Left hindlimb (tissue), 1 donor: Measurements from ENCODE around the gene C1QTNF3.
"Not testable (repeated sequence)": the region's sequence is repeated elsewhere in the genome, so short reads cannot be mapped to it uniquely, and the experiment has no call there.

ENCODE experiments used
- DNase-seq: peaks from one replicate; pipeline ENCODE4 v3.0.0-alpha.2; 2018

Gene C1QTNF3

GRCh38 chr5:34017254-34017653, 25.8 kb downstream of the C1QTNF3 start:
- DNase-seq = no peak

- no peak for DNase-seq
These were observed 26.3 kb downstream of the C1QTNF3 start for GRCh38 chr5:34016750-34017149.

GRCh38 chr5:34016222-34016621, 26.8 kb downstream of the C1QTNF3 start:
- no peak for DNase-seq

DNA sequence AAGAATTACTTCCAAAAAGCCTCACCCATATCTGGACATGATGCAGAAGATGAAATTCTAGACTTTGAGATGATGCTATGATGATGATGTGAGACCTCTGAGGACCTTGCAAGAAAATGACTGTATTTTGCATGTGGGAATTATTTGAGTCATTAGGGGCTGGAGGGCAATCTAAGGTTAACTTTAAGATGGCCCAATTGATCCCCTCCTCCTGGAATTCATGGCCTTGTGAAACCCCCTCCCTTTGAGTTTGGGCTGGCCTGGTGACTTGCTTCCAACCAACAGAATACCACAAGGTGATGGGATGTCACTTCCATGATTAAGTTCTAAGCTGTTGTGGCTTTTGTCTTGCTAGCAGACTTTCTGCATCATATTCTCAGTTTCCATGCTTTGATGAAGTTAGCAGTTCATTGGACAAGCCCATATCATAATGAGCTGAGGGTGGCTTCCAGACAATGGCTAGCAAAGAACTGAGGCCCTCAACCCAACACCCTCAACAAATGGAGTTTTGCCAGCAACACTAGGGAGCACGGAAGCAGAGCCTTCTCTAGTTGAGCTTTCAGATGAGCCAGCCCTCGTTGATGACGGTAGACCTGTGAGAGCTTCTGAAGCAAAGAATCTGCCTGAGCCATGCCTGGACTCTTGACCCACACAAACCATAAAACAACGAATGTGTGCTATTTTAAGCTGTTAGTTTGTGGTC, 27.7 kb downstream of the C1QTNF3 start:
- no peak for DNase-seq

- no peak for DNase-seq
These were observed 28.4 kb downstream of the C1QTNF3 start for GRCh38 chr5:34014626-34015025.

DNA sequence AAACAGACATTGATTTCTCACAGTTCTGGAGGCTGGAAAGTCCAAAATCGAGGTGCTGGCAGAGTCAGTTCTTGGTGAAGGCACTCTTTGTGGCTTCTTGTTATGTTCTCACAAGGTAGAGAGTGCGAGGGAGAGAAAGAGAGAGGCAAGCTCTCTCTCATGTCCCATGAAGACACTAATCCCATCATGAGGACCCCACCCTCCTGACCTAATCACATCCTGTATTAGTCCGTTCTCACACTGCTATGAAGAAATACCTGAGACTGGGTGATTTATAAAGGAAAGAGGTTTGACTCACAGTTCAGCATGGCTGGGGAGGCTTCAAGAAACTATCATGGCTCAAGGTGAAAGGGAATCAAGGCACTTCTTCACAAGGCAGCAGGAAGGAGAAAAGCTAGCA, 29.5 kb downstream of the C1QTNF3 start:
- no peak for DNase-seq

- peak; percentile 51 for DNase-seq
These were observed 30.2 kb downstream of the C1QTNF3 start for GRCh38 chr5:34012791-34013190.

GRCh38 chr5:34011536-34011935, 31.5 kb downstream of the C1QTNF3 start:
- no peak for DNase-seq

- DNase-seq = not testable (repeated sequence)
These were observed 32.9 kb downstream of the C1QTNF3 start for GRCh38 chr5:34010146-34010545.

DNA sequence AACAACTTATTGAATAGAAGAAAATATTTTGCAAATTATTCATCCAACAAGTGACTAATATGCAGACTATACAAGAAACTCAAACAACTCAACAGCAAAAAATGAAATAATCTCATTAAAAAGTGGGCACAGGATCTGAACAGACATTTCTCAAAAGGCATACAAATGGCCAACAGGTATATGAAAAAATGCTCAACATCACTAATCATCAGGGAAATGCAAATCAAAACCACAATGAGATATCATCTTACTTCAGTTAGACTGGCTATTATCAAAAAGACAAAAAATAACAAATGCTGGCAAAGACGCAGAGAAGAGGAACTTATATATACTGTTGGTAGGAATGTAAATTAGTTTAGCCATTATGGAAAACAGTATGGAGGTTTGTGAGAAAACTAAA, 33.4 kb downstream of the C1QTNF3 start:
- no peak for DNase-seq

DNA sequence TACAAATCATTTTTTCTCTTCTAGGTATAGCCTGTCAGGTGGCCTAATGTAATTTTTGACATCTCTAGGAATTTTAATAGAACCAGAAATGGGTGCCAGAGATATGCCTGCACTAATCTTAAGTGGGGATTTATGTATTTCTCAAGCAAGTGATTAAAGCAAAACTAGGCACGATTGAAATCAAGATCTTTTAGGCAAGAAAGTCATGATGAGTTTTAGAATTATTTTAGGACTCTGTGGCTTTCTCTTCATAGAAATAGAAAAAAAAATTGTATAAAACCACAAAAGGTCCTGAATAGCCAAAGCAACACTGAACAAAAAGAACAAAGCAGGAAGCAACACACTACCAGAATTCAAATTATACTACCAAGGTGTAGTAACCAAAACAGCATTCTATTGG, 34.2 kb downstream of the C1QTNF3 start:
- no peak for DNase-seq

- DNase-seq = peak; percentile 98
These were observed 35.1 kb downstream of the C1QTNF3 start, which contains the start of gene AMACR for GRCh38 chr5:34007621-34008600. AMACR (minus strand) TSS chr5:34008050; CDS start chr5:34008019, 31 bp downstream.

GRCh38 chr5:34007201-34007620, 35.8 kb downstream of the C1QTNF3 start:
- no peak for DNase-seq

DNA sequence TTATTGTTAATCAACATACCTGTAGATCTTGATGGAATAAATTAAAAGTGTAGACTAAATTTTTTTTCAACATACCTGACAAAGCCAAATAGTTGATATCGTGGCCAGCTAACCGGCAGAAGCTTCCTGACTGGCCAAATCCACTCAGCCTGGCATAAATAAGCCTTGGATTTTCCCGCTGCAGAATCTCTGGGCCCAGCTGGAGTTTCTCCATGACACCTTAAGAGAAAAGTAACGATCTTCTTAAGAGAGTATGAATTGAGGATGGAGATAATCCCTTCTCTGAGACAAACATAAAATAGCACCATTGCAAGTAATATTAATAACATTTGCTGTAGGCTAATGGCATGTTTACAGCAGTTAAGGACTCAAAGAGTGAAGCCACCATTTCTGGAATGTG, 37.3 kb downstream of the C1QTNF3 start:
- DNase-seq = no peak

GRCh38 chr5:34005211-34005610, 37.8 kb downstream of the C1QTNF3 start:
- DNase-seq = no peak

- no peak for DNase-seq
These were observed 39.1 kb downstream of the C1QTNF3 start for GRCh38 chr5:34003941-34004340.

GRCh38 chr5:34002629-34003328, 40.2 kb downstream of the C1QTNF3 start:
- no peak for DNase-seq

GRCh38 chr5:34001241-34001841, 41.7 kb downstream of the C1QTNF3 start:
- no peak for DNase-seq

GRCh38 chr5:33999978-34000377, 43.0 kb downstream of the C1QTNF3 start:
- no peak for DNase-seq

DNA sequence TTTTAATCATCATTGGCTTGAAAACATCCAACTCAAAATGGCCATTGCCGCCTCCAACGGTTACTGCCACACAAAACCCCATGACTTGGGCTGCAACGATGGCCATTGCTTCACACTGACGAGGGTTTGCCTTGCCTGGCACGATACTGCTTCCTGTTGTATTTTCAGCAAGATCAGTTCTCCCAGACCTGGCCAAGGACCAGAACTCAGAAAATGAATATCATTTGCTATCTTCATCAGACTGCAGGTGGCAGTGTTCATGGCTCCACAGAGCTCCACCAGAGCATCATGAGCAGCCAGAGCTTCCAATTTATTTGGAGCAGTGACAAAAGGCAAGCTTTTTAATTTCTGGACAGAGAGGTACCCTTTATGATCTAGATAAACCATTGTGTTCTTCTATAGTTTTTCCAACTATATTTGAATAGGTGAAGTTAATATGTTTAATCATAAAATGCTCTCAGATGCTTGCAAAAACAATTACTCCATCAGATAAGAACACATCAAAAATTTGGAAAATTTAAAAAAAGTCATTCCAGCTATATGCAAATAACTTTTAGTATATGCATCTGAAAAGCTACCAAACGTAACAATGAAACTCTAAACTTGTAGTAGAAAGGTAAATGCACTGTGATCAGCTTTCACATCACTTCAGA, 45.6 kb downstream of the C1QTNF3 start:
- peak; percentile 49 for DNase-seq

- DNase-seq = no peak
These were observed 47.1 kb downstream of the C1QTNF3 start for GRCh38 chr5:33995865-33996264.

DNA sequence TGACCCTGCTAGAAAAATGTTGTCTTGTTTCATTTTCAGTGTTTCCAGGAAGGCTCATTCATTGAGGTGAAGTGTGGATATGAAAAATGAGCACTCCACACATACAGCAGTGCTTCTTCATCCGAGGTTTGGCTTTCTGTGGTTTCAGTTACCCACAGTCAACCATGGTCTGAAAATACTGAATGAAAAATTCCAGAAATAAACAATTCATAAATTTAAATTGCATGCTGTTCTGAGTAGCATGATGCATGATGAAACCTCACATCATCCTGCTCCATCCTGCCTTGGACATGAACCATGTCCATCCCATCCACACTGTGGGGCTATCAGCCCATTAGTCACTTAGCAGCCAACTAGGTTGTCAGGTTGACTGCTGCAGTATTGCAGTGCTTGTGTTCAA, 48.2 kb downstream of the C1QTNF3 start:
- DNase-seq = no peak
